Panc1 (cell line): ENCODE measurements around the gene TNFSF13. TPM values are rescaled to one million over a fixed set of nuclear protein-coding genes. Genes with fewer than 3 reads are reported as not detected.
A peak's percentile ranks its signal among the peaks of the same experiment; 100 is the strongest.

Experiments used
- ATAC-seq: fragments of 200-7000 bp; cut with Tn5 transposase; 2 replicates; pipeline ENCODE4 v1.9.1; 2020; ENCODE audit warnings: mild to moderate bottlenecking, moderate library complexity
- BruUV-seq: library from RNA; stranded (reverse); fragments of 400-500 nt; replicated peaks from 2 replicates; lab custom pipeline; 2021; lab: Mats Ljungman, UMichigan
- CTCF ChIA-PET: fragments of 300-600 bp; sonication (Branson Sonifier 250); formaldehyde crosslinking; loops from one replicate; lab custom pipeline; 2022; ENCODE audit warnings: antibody characterized with exemption; lab: Charles Lee
- POLR2A ChIA-PET: fragments of 300-600 bp; sonication (Branson Sonifier 250); formaldehyde crosslinking; loops from one replicate; lab custom pipeline; 2022; ENCODE audit warnings: antibody characterized with exemption; lab: Charles Lee
- DNase-seq: peaks from one replicate; pipeline ENCODE4 v3.0.0-alpha.2; 2010; ENCODE audit warnings: low read depth, low spot score
- H3K27ac ChIP-seq: 2 replicates; pipeline ENCODE4 v1.5.1; 2011; ENCODE audit warnings: mild to moderate bottlenecking, low read length, inconsistent platforms
- H3K27me3 ChIP-seq: fragments of 200-500 bp; sonication (Bioruptor generic); 2 replicates; pipeline ENCODE4 v1.6.0; 2014; ENCODE audit warnings: low read length, inconsistent platforms; ENCODE audit not compliant: control insufficient read depth, insufficient read depth
- H3K36me3 ChIP-seq: fragments of 200-500 bp; sonication (Bioruptor generic); 2 replicates; pipeline ENCODE4 v1.5.1; 2014; ENCODE audit warnings: inconsistent platforms, mild to moderate bottlenecking, low read length, moderate library complexity; ENCODE audit not compliant: control insufficient read depth, insufficient read depth
- H3K4me1 ChIP-seq: 2 replicates; pipeline ENCODE4 v1.5.1; 2011; ENCODE audit warnings: inconsistent platforms, mild to moderate bottlenecking, low read length, moderate library complexity; ENCODE audit not compliant: control insufficient read depth, insufficient read depth
- H3K4me3 ChIP-seq, 2 experiments: 2 replicates each; pipeline ENCODE4 v1.5.1; 2011 to 2012; ENCODE audit warnings: low read depth in 2 of 2, low read length in 2 of 2, mild to moderate bottlenecking in 2 of 2, inconsistent platforms in 1 of 2, moderate library complexity in 1 of 2
- H3K9me3 ChIP-seq: fragments of 200-500 bp; sonication (Bioruptor generic); 2 replicates; pipeline ENCODE4 v1.5.1; 2014; ENCODE audit warnings: low read depth, mild to moderate bottlenecking, inconsistent platforms, low read length, moderate library complexity; ENCODE audit not compliant: control insufficient read depth, insufficient read depth
- CTCF ChIP-seq: fragments of 450-650 bp; IDR thresholded peaks from 2 replicates; pipeline ENCODE4 v1.5.1; 2017; ENCODE audit warnings: mild to moderate bottlenecking
- POLR2AphosphoS5 ChIP-seq: IDR thresholded peaks from 2 replicates; pipeline ENCODE4 v1.6.1; 2012; ENCODE audit warnings: mild to moderate bottlenecking, low read depth, low read length, moderate library complexity
- SIN3A ChIP-seq: IDR thresholded peaks from 2 replicates; pipeline ENCODE4 v1.6.1; 2012; ENCODE audit warnings: low read depth, mild to moderate bottlenecking, low read length, moderate library complexity, borderline replicate concordance; ENCODE audit not compliant: insufficient read depth
- TCF7L2 ChIP-seq: IDR thresholded peaks from 2 replicates; pipeline ENCODE4 v1.6.1; 2011; ENCODE audit warnings: mild to moderate bottlenecking, low read depth, low read length, inconsistent platforms
- in situ Hi-C: cut with HindIII; loops from 2 replicates; pipeline ENCODE4 v1.10.0; 2016; ENCODE audit warnings: low sequenced_read_pairs, low pct_unique_long_range_greater_than_20kb
- intact Hi-C: fragments of 100-400 bp; cut with micrococcal nuclease; formaldehyde crosslinking; loops from one replicate; pipeline ENCODE4 v1.10.0; 2022; ENCODE audit not compliant: unreplicated experiment
- total RNA-seq: library from RNA; stranded (reverse); gene quantifications from one replicate; pipeline ENCODE4 v1.2.1, GENCODE V29; 2021; ENCODE audit not compliant: unreplicated experiment
- TF ChIP-seq, protein P1 (sequence below), 2 experiments: IDR thresholded peaks; 2 replicates each; pipeline ENCODE4 v1.6.1; 2011 to 2012; ENCODE audit warnings: low read depth in 2 of 2, control low read depth in 1 of 2, low read length in 1 of 2, mild to moderate bottlenecking in 1 of 2, moderate library complexity in 1 of 2; ENCODE audit not compliant: insufficient read depth in 1 of 2

TNFSF13 gene
- total RNA-seq, 1 experiment from 2014 or later: 2.3 TPM

DNA sequence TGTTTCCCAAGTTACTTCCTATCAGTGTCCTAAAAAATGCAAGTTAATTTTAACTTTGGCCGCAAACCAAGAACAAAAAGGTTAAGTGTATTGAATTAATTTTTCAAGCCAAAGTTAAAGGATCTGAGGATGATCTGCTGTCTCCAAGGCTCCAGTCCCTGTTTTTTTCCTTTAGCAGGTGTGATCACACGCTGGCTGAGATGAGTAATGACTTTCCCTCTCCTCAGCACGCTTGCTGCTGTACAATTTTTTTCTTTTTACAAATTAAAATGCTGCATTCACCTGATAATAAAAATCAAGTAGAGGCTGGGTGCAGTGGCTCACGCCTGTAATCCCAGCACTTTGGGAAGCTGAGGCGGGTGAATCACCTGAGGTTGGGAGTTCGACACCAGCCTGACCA lies 13.6 kb upstream of the TNFSF13 start:
- in situ Hi-C loops: no loop called here
- Histone ChIP-seq H3K4me3 (no peak overlapping the region), H3K4me1 (peaks cover 5% of the 10 kb centered on the region; the same call in 1 of the 2 replicates), H3K36me3 (no peaks in the 10 kb centered on the region), H3K9me3 (no peaks in the 10 kb centered on the region), H3K27me3 (no peaks in the 10 kb centered on the region), H3K27ac (no peak overlapping the region)
- no TSS peak for BruUV-seq
- DNase-seq (no peak), ATAC-seq (no peak)
- TF ChIP-seq CTCF: no peak
- no peak for TF ChIP-seq SIN3A
- TF ChIP-seq TCF7L2: no peak
- TF ChIP-seq, protein P1, sequence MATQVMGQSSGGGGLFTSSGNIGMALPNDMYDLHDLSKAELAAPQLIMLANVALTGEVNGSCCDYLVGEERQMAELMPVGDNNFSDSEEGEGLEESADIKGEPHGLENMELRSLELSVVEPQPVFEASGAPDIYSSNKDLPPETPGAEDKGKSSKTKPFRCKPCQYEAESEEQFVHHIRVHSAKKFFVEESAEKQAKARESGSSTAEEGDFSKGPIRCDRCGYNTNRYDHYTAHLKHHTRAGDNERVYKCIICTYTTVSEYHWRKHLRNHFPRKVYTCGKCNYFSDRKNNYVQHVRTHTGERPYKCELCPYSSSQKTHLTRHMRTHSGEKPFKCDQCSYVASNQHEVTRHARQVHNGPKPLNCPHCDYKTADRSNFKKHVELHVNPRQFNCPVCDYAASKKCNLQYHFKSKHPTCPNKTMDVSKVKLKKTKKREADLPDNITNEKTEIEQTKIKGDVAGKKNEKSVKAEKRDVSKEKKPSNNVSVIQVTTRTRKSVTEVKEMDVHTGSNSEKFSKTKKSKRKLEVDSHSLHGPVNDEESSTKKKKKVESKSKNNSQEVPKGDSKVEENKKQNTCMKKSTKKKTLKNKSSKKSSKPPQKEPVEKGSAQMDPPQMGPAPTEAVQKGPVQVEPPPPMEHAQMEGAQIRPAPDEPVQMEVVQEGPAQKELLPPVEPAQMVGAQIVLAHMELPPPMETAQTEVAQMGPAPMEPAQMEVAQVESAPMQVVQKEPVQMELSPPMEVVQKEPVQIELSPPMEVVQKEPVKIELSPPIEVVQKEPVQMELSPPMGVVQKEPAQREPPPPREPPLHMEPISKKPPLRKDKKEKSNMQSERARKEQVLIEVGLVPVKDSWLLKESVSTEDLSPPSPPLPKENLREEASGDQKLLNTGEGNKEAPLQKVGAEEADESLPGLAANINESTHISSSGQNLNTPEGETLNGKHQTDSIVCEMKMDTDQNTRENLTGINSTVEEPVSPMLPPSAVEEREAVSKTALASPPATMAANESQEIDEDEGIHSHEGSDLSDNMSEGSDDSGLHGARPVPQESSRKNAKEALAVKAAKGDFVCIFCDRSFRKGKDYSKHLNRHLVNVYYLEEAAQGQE (IDR thresholded peaks at IDR 0.05; ENCODE audit: insufficient read depth in 1 of 2, low read depth in 2 of 2, low read length in 1 of 2): no peak
- no peak for TF ChIP-seq POLR2AphosphoS5
- ChIA-PET CTCF (no interaction called here), POLR2A (no interaction called here)
- intact Hi-C loops: no loop called here

GRCh38 chr17:7548585-7549400 lies 9.8 kb upstream of the TNFSF13 start, which contains the start of gene TNFSF12:
Gene TNFSF12, plus strand, starts transcription at chr17:7549058. Its CDS starts 96 bp downstream, at chr17:7549154.
- DNase-seq (no peak), ATAC-seq (peak; percentile 85)
- H3K4me3 ChIP-seq: peak within 1 kb of the TSS; percentile 50 to 67
- in situ Hi-C loops (no loop called here), intact Hi-C loops (no loop called here)
- H3K9me3 ChIP-seq: no peaks in the 10 kb centered on the region
- CTCF ChIA-PET: no interaction called here
- H3K27ac ChIP-seq: peak within 1 kb of the TSS; percentile 58
- no peaks in the 10 kb centered on the region for H3K27me3 ChIP-seq
- no TSS peak for BruUV-seq
- peaks cover 5% of the 10 kb centered on the region; the same call in 1 of the 2 replicates for H3K4me1 ChIP-seq
- POLR2A ChIA-PET: no interaction called here
- TF ChIP-seq POLR2AphosphoS5 (no peak), CTCF (no peak; the same call in 1 of the 2 replicates), SIN3A (no peak), TCF7L2 (no peak)
- TF ChIP-seq, protein P1 (IDR thresholded peaks at IDR 0.05; ENCODE audit: insufficient read depth in 1 of 2, low read depth in 2 of 2, low read length in 1 of 2): no peak
- no peaks in the 10 kb centered on the region for H3K36me3 ChIP-seq
